Neural cell (in vitro differentiated cells): ENCODE measurements around the gene LPA. TPM values are rescaled to one million over a fixed set of nuclear protein-coding genes. Genes with fewer than 3 reads are reported as not detected.

Source experiments
- H2AFZ ChIP-seq: fragments of 200-600, 300-800 bp; sonication (generic), shearing (Covaris generic); 2 replicates; pipeline ENCODE4 v1.6.0; 2014; ENCODE audit warnings: low read depth, mild to moderate bottlenecking, antibody characterized with exemption, low read length, moderate library complexity
- H3F3A ChIP-seq: fragments of 200-600 bp; shearing (Covaris generic); 2 replicates; pipeline ENCODE4 v1.6.1; 2016; ENCODE audit warnings: mild to moderate bottlenecking, moderate library complexity, mixed read lengths, antibody characterized with exemption, low read length; ENCODE audit not compliant: insufficient read depth, poor library complexity, severe bottlenecking
- H3K27ac ChIP-seq: fragments of 200-600, 300-800 bp; sonication (generic), shearing (Covaris generic); 2 replicates; pipeline ENCODE4 v1.5.1; 2014; ENCODE audit warnings: mild to moderate bottlenecking, low read length, moderate library complexity
- H3K27me3 ChIP-seq: fragments of 300-800, 200-600 bp; sonication (generic), shearing (Covaris generic); 2 replicates; pipeline ENCODE4 v1.6.0; 2014; ENCODE audit warnings: mild to moderate bottlenecking, low read depth, low read length, moderate library complexity; ENCODE audit not compliant: insufficient read depth
- H3K36me3 ChIP-seq: fragments of 300-800, 200-600 bp; sonication (generic), shearing (Covaris generic); 2 replicates; pipeline ENCODE4 v1.5.1; 2014; ENCODE audit warnings: mild to moderate bottlenecking, antibody characterized with exemption, low read length, moderate library complexity; ENCODE audit not compliant: insufficient read depth
- H3K4me2 ChIP-seq: fragments of 300-800, 200-600 bp; sonication (generic), shearing (Covaris generic); 2 replicates; pipeline ENCODE4 v1.6.0; 2014; ENCODE audit warnings: mild to moderate bottlenecking, low read length
- H3K4me3 ChIP-seq: fragments of 300-800, 200-600 bp; sonication (generic), shearing (Covaris generic); 2 replicates; pipeline ENCODE4 v1.5.1; 2014; ENCODE audit warnings: mild to moderate bottlenecking, low read length, moderate library complexity
- H3K79me2 ChIP-seq: fragments of 200-600 bp; shearing (Covaris generic); replicated peaks from 2 replicates; pipeline ENCODE4 v1.6.0; 2014; ENCODE audit warnings: mild to moderate bottlenecking, low read length, moderate library complexity; ENCODE audit not compliant: insufficient read depth
- H3K9ac ChIP-seq: fragments of 300-800, 200-600 bp; sonication (generic), shearing (Covaris generic); 2 replicates; pipeline ENCODE4 v1.6.1; 2016; ENCODE audit warnings: mild to moderate bottlenecking, low read length, mixed read lengths
- H3K9me2 ChIP-seq: fragments of 200-600 bp; shearing (Covaris generic); 2 replicates; pipeline ENCODE4 v1.6.1; 2016; ENCODE audit warnings: mild to moderate bottlenecking, low read length, mixed read lengths; ENCODE audit not compliant: insufficient read depth
- H3K9me3 ChIP-seq: fragments of 200-600, 300-800 bp; sonication (generic), shearing (Covaris generic); 2 replicates; pipeline ENCODE4 v1.6.1; 2016; ENCODE audit warnings: mild to moderate bottlenecking, mixed run types, low read length, moderate library complexity, mixed read lengths
- H4K20me1 ChIP-seq: fragments of 200-600 bp; shearing (Covaris generic); 2 replicates; pipeline ENCODE4 v1.6.1; 2016; ENCODE audit warnings: mild to moderate bottlenecking, mixed run types; ENCODE audit not compliant: insufficient read depth
- CTCF ChIP-seq: fragments of 450-650 bp; IDR thresholded peaks from 2 replicates; pipeline ENCODE4 v1.5.1; 2014; ENCODE audit warnings: antibody characterized with exemption, mild to moderate bottlenecking, moderate library complexity; ENCODE audit not compliant: poor library complexity, severe bottlenecking
- EP300 ChIP-seq: fragments of 450-650 bp; conservative IDR thresholded peaks from 2 replicates; pipeline ENCODE4 v1.6.1; 2014; ENCODE audit warnings: antibody characterized with exemption, mild to moderate bottlenecking, moderate library complexity; ENCODE audit not compliant: poor library complexity, severe bottlenecking
- EZH2 ChIP-seq: fragments of 200-600, 300-800 bp; shearing (Covaris generic), sonication (generic); IDR thresholded peaks from 2 replicates; pipeline ENCODE4 v1.6.1; 2014; ENCODE audit warnings: antibody characterized with exemption, low read length, borderline replicate concordance, mild to moderate bottlenecking; ENCODE audit not compliant: insufficient read depth, poor library complexity, severe bottlenecking
- MXI1 ChIP-seq: fragments of 450-650 bp; conservative IDR thresholded peaks from 2 replicates; pipeline ENCODE4 v1.6.1; 2014; ENCODE audit warnings: antibody characterized with exemption, mild to moderate bottlenecking; ENCODE audit not compliant: poor library complexity, severe bottlenecking
- POLR2AphosphoS5 ChIP-seq: IDR thresholded peaks from 2 replicates; pipeline ENCODE4 v1.6.1; 2012
- RAD21 ChIP-seq: fragments of 450-650 bp; conservative IDR thresholded peaks from 2 replicates; pipeline ENCODE4 v1.6.1; 2014; ENCODE audit warnings: antibody characterized with exemption, mild to moderate bottlenecking, moderate library complexity
- REST ChIP-seq: IDR thresholded peaks from 2 replicates; pipeline ENCODE4 v1.6.1; 2012; ENCODE audit warnings: borderline replicate concordance
- SMC3 ChIP-seq: fragments of 450-650 bp; conservative IDR thresholded peaks from 2 replicates; pipeline ENCODE4 v1.6.1; 2014; ENCODE audit warnings: antibody characterized with exemption, mild to moderate bottlenecking, moderate library complexity; ENCODE audit not compliant: poor library complexity
- TAF1 ChIP-seq: IDR thresholded peaks from 2 replicates; pipeline ENCODE4 v1.6.1; 2012; ENCODE audit warnings: low read depth
- polyA plus RNA-seq: library from polyadenylated mRNA; depleted of rRNA; stranded (reverse); fragments of >200 nt; gene quantifications from 2 replicates; pipeline ENCODE4 v1.2.3, GENCODE V29; 2014

The LPA gene
- polyA plus RNA-seq, 1 donor from 2014 or later = not detected

- no peak overlapping the region for H3K4me3 ChIP-seq
- H3K9ac ChIP-seq = no peak overlapping the region
- no peaks in the 10 kb centered on the region for H3K9me2 ChIP-seq
- no peak overlapping the region for H3K27ac ChIP-seq
- H3K4me2 ChIP-seq = no peak overlapping the region
- no peak overlapping the region for H2AFZ ChIP-seq
- H4K20me1 ChIP-seq = no peaks in the 10 kb centered on the region
- no peaks in the 10 kb centered on the region for H3K36me3 ChIP-seq
- H3F3A ChIP-seq = no peaks in the 10 kb centered on the region
- no peaks in the 10 kb centered on the region for H3K27me3 ChIP-seq
- TF ChIP-seq CTCF = no peak
- TF ChIP-seq MXI1 = no peak
- TF ChIP-seq TAF1 = no peak
- no peak for TF ChIP-seq RAD21
- TF ChIP-seq SMC3 = no peak
- TF ChIP-seq REST = no peak
- no peaks in the 10 kb centered on the region for H3K79me2 ChIP-seq
- H3K9me3 ChIP-seq = no peaks in the 10 kb centered on the region
Observed at GRCh38 chr6:160678744-160679401, 14.8 kb upstream of the LPA start.

GRCh38 chr6:160678230-160678629 lies 14.2 kb upstream of the LPA start:
- no peaks in the 10 kb centered on the region for H3K9me3 ChIP-seq
- no peaks in the 10 kb centered on the region for H3K9me2 ChIP-seq
- no peak overlapping the region for H2AFZ ChIP-seq

More at GRCh38 chr6:160678230-160678629, 14.2 kb upstream of the LPA start:
- Histone ChIP-seq H3K9ac (no peak overlapping the region), H3K27me3 (no peaks in the 10 kb centered on the region), H3K4me3 (no peak overlapping the region), H3F3A (no peaks in the 10 kb centered on the region), H3K4me2 (no peak overlapping the region), H3K79me2 (no peaks in the 10 kb centered on the region), H3K27ac (no peak overlapping the region), H4K20me1 (no peaks in the 10 kb centered on the region), H3K36me3 (no peaks in the 10 kb centered on the region)
- TF ChIP-seq SMC3 = no peak
- TF ChIP-seq MXI1 = no peak
- no peak for TF ChIP-seq EP300
- TF ChIP-seq RAD21 = no peak
- TF ChIP-seq REST = no peak
- TF ChIP-seq CTCF = no peak
- TF ChIP-seq EZH2 = no peak
- TF ChIP-seq POLR2AphosphoS5 = no peak
